Endothelial cell of coronary artery (primary cell): ENCODE results near the gene GEMIN4. TPM values are rescaled to one million over a fixed set of nuclear protein-coding genes. Genes with fewer than 3 reads are reported as not detected.

Source experiments
- total RNA-seq: library from RNA; depleted of rRNA; stranded (reverse); fragments of >200 nt; gene quantifications from 2 replicates; pipeline ENCODE4 v1.2.3, GENCODE V29; 2014

GEMIN4 gene
- total RNA-seq: 15.9 and 16.1 TPM in 2 replicates

DNA sequence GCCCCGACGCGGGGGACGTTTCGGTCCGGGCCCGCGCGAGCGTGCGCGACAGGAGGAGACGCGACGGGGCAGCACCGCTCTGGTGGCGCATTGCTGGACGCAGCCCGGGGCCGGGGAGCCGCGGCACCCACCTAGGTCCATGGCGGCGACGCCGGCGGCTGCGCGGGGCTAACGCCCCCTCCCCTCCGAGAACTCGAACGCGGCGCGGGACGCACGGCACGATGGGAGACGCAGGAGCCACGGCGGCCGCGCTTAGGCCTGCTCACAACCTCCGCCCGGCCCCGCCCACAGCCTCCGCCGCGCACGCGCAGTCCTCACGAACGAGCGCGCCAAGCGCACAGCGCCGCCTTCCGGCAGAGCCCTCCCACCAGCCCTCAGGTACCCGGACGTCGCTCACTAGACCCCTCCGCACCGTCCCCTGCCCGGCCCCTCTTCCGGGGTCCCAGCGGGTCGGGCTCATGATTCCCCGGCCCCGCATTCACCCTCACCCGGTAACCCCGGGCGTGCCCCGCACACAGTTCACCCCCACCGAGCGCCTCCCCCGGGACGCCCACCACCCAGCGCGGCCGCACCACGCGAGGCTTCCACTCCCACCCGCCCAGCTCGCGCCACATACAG, at the start of gene GEMIN4:
Gene GEMIN4, minus strand, starts transcription at position 263 of the 618 bp plus-strand sequence. Its CDS starts 122 bp downstream, at position 141.

DNA sequence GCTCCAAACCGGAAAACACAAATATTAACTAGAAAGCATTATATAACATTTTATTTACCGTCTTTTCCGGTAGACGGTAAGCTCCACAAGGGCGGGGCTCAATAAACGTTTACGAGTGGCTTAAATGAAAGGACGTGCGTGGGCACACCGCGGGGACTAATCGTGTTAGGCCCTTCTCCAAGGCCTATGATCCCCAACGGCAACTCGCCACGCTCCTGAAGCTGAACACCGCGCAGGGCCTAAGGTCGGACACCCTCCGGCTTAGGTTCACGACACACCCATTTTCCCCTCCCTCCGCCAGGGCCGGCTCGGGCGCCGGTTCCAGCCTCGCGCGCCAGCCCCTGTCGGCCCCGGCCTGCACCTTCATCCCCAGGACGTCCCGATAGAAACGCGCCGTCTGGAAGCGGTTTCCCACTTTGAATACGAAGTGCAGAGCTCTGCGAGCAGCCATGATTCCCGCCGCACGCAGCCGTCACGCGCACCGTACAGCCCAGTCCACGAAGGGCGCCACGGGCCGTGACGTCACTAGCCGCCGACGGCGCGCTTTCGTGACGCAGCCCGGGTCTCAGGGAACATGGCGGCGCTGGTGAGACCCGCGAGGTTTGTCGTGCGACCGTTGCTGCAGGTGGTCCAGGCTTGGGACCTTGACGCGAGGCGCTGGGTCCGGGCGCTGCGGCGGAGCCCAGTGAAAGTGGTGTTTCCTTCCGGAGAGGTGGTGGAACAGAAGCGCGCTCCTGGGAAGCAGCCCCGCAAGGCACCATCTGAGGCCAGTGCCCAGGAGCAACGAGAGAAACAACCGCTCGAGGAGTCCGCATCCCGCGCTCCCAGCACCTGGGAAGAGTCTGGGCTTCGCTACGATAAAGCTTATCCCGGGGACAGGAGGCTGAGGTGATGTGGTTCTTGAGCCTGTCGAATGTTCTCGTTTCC, 30.0 kb upstream of the GEMIN4 start, which contains the start of the genes GLOD4 and MRM3:
Gene GLOD4, minus strand, starts transcription at position 476 of the 927 bp plus-strand sequence. Its CDS starts 25 bp downstream, at position 451.
Gene MRM3, plus strand, starts transcription at position 549 of the 927 bp plus-strand sequence. Its CDS starts 26 bp downstream, at position 575.

DNA sequence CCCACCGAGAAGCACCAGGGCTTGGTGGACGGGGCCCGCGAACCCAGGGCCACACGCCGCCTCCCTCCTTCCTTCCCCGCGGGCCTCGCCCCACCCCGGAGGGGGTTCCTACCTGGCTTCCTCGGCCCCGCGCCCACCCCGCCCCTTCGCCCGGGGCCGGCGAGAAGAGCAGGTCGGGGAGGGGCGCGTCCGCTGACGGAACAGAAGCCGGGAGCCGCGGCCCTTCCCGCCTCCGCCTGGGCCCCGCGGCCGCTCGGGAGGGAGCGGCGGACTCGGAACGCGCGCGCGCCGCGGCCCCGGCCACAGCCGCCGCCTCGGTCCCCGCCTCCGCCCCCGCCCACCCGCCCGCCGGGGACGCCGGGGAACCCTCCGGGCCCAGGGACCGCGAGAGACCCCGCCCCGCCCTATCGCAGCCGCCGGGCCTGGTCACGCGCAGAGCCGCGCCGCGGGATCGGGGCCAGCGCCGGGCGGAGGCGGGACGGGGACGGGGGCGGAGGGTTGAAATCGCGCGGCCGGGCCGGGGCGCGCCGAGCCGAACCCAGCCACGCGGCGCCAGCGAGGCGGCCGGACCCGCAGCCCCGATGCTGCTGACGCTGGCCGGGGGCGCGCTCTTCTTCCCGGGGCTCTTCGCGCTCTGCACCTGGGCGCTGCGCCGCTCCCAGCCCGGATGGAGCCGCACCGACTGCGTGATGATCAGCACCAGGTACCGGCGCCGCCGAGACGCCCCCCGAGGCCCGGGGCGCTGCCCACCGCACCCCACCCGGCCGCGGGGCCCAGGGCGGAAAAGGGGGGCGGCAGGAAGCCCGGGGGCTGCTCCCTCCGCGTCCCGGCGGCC, 19.8 kb downstream of the GEMIN4 start, which contains the start of gene TLCD3A:
Gene TLCD3A, plus strand, starts transcription at position 530 of the 835 bp plus-strand sequence. Its CDS starts 52 bp downstream, at position 582.

Other genes with a start within 250 kb of the GEMIN4 start
- 16.7 and 21.5 TPM in 2 replicates for gene VPS53, start 37.4 kb downstream of the GEMIN4 start, total RNA-seq
- 13.4 and 18.4 TPM in 2 replicates for gene TLCD3A, start 19.7 kb downstream of the GEMIN4 start, total RNA-seq
- gene GLOD4, start 30.0 kb upstream of the GEMIN4 start, total RNA-seq: 54.3 and 61.0 TPM in 2 replicates
- 30.3 and 34.0 TPM in 2 replicates for gene MRM3, start 30.1 kb upstream of the GEMIN4 start, total RNA-seq
- 20.0 and 28.9 TPM in 2 replicates for gene NXN, start 227.5 kb upstream of the GEMIN4 start, total RNA-seq
- 14.2 and 17.4 TPM in 2 replicates for gene TIMM22, start 244.9 kb upstream of the GEMIN4 start, total RNA-seq